ENCODE data around the gene KISS1R. TPM values are rescaled to one million over a fixed set of nuclear protein-coding genes. Genes with fewer than 3 reads are reported as not detected.
A peak's percentile ranks its signal among the peaks of the same experiment; 100 is the strongest.

The KISS1R gene
- total and polyA plus RNA-seq, 2 of the 4 experiments (the other 2 are of a cell fraction): not detected

GRCh38 chr19:955803-956765 lies 39.0 kb downstream of the KISS1R start:
- H2BK5ac ChIP-seq (ENCODE audit: low read depth, low read length, poor library complexity, severe bottlenecking): peak overlapping the region; percentile 86
- peak overlapping the region; percentile 33 for H3K27ac ChIP-seq (ENCODE audit: insufficient read depth, low read length)

More at GRCh38 chr19:955803-956765, 39.0 kb downstream of the KISS1R start:
- H4K91ac ChIP-seq (ENCODE audit: insufficient read depth, low read depth, low read length): peak overlapping the region; percentile 96
- H2BK15ac ChIP-seq (ENCODE audit: low read depth, low read length): no peak overlapping the region; the same call in 2 of the 3 replicates
- peak overlapping the region; percentile 52; the same call in 1 of the 2 replicates for H4K5ac ChIP-seq (ENCODE audit: low read depth, low read length)
- no peak overlapping the region for H3K4me3 ChIP-seq (ENCODE audit: insufficient read depth, low read depth, low read length)
- H3K9me1 ChIP-seq (ENCODE audit: insufficient read depth, low read length): peaks cover 6% of the 10 kb centered on the region
- no peak overlapping the region for H3K4me2 ChIP-seq (ENCODE audit: low read depth, low read length)
- DNase-seq (no peak), ATAC-seq (ENCODE audit: low read depth) (no peak)
- no peaks in the 10 kb centered on the region for H3K27me3 ChIP-seq (ENCODE audit: control insufficient read depth, insufficient read depth, low read length)
- peak overlapping the region; percentile 97 for H2AK9ac ChIP-seq (replicated peaks; ENCODE audit: low read depth, low read length, poor library complexity)
- no peak overlapping the region; the same call in 1 of the 2 replicates for H3K14ac ChIP-seq (replicated peaks; ENCODE audit: low read depth, low read length)
- H3K79me1 ChIP-seq (ENCODE audit: low read depth in 1 of 2, low read length in 2 of 2): peaks cover 46 to 88% of the 10 kb centered on the region in 2 experiments
- 76% methylated on average over 23 of the region's 55 CpGs; no CpG with 5 or more reads in 1 of the 2 experiments for WGBS, 2 experiments (ENCODE audit: extremely low coverage in 2 of 2, insufficient read length in 1 of 2)
- no peak overlapping the region for H3K9ac ChIP-seq (ENCODE audit: low read depth, low read length)
- ChIA-PET POLR2A (ENCODE audit: unreplicated experiment) (interaction anchor here (0.6 to 1.0 kb wide), 2 partner anchors 23 to 221 kb away, joined by 3 to 5 read pairs; no protein-coding TSS in a partner anchor), CTCF (no interaction called here)
- peaks cover 24% of the 10 kb centered on the region; the same call in 1 of the 2 replicates for H3K36me3 ChIP-seq (ENCODE audit: control insufficient read depth, insufficient read depth, low read length)
- peak overlapping the region; percentile 75 for H2BK20ac ChIP-seq (ENCODE audit: low read depth, low read length)
- H4K20me1 ChIP-seq (ENCODE audit: insufficient read depth, low read length): peaks cover 47% of the 10 kb centered on the region
- intact Hi-C loops (cut with micrococcal nuclease): no loop called here
- peak overlapping the region; percentile 90 for H3K4ac ChIP-seq (ENCODE audit: low read depth, low read length)
- peak overlapping the region; percentile 75 for H2AFZ ChIP-seq (replicated peaks; ENCODE audit: low read length, poor library complexity)
- H2BK120ac ChIP-seq (ENCODE audit: low read depth, low read length): peak overlapping the region; percentile 86
- no TSS peak for BruUV-seq (replicated peaks)
- peak overlapping the region; percentile 91 for H3K23ac ChIP-seq (ENCODE audit: low read depth, low read length)
- no peaks in the 10 kb centered on the region for H3K9me3 ChIP-seq (ENCODE audit: control insufficient read depth, insufficient read depth, low read length)
- TF ChIP-seq CEBPB (IDR thresholded peaks at IDR 0.05; ENCODE audit: low read depth, low read length) (no peak), RCOR1 (IDR thresholded peaks at IDR 0.05; ENCODE audit: insufficient replicate concordance, low read length) (no peak), FOS (IDR thresholded peaks at IDR 0.05; ENCODE audit: low read depth, low read length) (no peak), USF2 (IDR thresholded peaks at IDR 0.05; ENCODE audit: low read depth, low read length) (no peak), MAFK (IDR thresholded peaks at IDR 0.05; ENCODE audit: low read depth, low read length) (no peak), BHLHE40 (IDR thresholded peaks at IDR 0.05; ENCODE audit: low read depth, low read length) (no peak), RAD21 (IDR thresholded peaks at IDR 0.05; ENCODE audit: low read length) (no peak)
- in situ Hi-C loops (cut with MboI; ENCODE audit: low sequenced_read_pairs): no loop called here
- dilution Hi-C loops (cut with HindIII; ENCODE audit: low sequenced_read_pairs, unreplicated experiment): no loop called here
- peak overlapping the region; percentile 38 to 87; a peak in 3 of 4 replicates for H4K8ac ChIP-seq (ENCODE audit: low read depth in 2 of 2, low read length in 2 of 2)
- H3K18ac ChIP-seq (ENCODE audit: low read depth, low read length): no peak overlapping the region
- no peak overlapping the region for H3K56ac ChIP-seq (ENCODE audit: extremely low read depth, insufficient read depth, low read length)
- H2AK5ac ChIP-seq (ENCODE audit: low read depth, low read length): peak overlapping the region; percentile 86
- H3K4me1 ChIP-seq (ENCODE audit: control insufficient read depth, insufficient read depth, low read length): peaks cover 37% of the 10 kb centered on the region

Data from IMR-90 (cell line).